HepG2 (cell line): ENCODE measurements around the gene LST1. TPM values are rescaled to one million over a fixed set of nuclear protein-coding genes. Genes with fewer than 3 reads are reported as not detected.

ENCODE experiments used
- ATF1 ChIP-seq: IDR thresholded peaks from 2 replicates; pipeline ENCODE4 v1.6.1; 2016; ENCODE audit warnings: mild to moderate bottlenecking, control low read depth
- CERS6 ChIP-seq: sonication (generic); formaldehyde crosslinking; IDR thresholded peaks from 2 replicates; pipeline ENCODE4 v1.5.0; 2020; ENCODE audit warnings: missing genetic modification reagents
- HNF4A ChIP-seq: sonication (generic); formaldehyde crosslinking; IDR thresholded peaks from 2 replicates; pipeline ENCODE4 v1.4.0; 2020; ENCODE audit warnings: missing genetic modification reagents
- MTF1 ChIP-seq: sonication (generic); formaldehyde crosslinking; IDR thresholded peaks from 2 replicates; pipeline ENCODE4 v1.5.0; 2020; ENCODE audit warnings: missing genetic modification reagents
- MXI1 ChIP-seq: IDR thresholded peaks from 3 replicates; pipeline ENCODE4 v1.6.1; 2012; ENCODE audit warnings: low read depth, low read length, inconsistent platforms, borderline replicate concordance
- NBN ChIP-seq: fragments of 450-650 bp; conservative IDR thresholded peaks from 2 replicates; pipeline ENCODE4 v1.6.1; 2017
- NFAT5 ChIP-seq: sonication (generic); formaldehyde crosslinking; IDR thresholded peaks from 2 replicates; pipeline ENCODE4 v1.4.0; 2020; ENCODE audit warnings: missing genetic modification reagents
- NFRKB ChIP-seq: fragments of 450-650 bp; IDR thresholded peaks from 2 replicates; pipeline ENCODE4 v1.6.1; 2017
- RARA ChIP-seq: IDR thresholded peaks from 2 replicates; pipeline ENCODE4 v1.6.1; 2016; ENCODE audit warnings: missing genetic modification reagents, missing compliant biosample characterization
- SOX13 ChIP-seq, 3 experiments: fragments of 450-650 bp in 1 of 3; sonication (generic) in 1 of 3; formaldehyde crosslinking in 1 of 3; IDR thresholded peaks in 2 of 3; conservative IDR thresholded peaks in 1 of 3; 2 replicates each; pipeline versions ENCODE4 v1.5.0 to v1.6.1; 2016 to 2020; ENCODE audit warnings: antibody characterized with exemption in 1 of 3, mild to moderate bottlenecking in 1 of 3, missing compliant biosample characterization in 1 of 3, missing genetic modification reagents in 1 of 3, moderate library complexity in 1 of 3
- TBP ChIP-seq: sonication (generic); formaldehyde crosslinking; IDR thresholded peaks from 2 replicates; pipeline ENCODE4 v1.5.0; 2020; ENCODE audit warnings: missing genetic modification reagents
- TMF1 ChIP-seq: sonication (generic); formaldehyde crosslinking; IDR thresholded peaks from 2 replicates; pipeline ENCODE4 v1.8.1; 2022; ENCODE audit warnings: low read depth, missing genetic modification reagents
- ZNF234 ChIP-seq: sonication (generic); formaldehyde crosslinking; conservative IDR thresholded peaks from 2 replicates; pipeline ENCODE4 v1.5.1; 2020; ENCODE audit warnings: mild to moderate bottlenecking, missing genetic modification reagents
- ZNF337 ChIP-seq: sonication (generic); formaldehyde crosslinking; IDR thresholded peaks from 2 replicates; pipeline ENCODE4 v1.5.1; 2020; ENCODE audit warnings: missing genetic modification reagents, low read depth, mild to moderate bottlenecking, borderline replicate concordance
- ZNF468 ChIP-seq: sonication (generic); formaldehyde crosslinking; IDR thresholded peaks from 2 replicates; pipeline ENCODE4 v1.8.0; 2022; ENCODE audit warnings: mild to moderate bottlenecking, moderate library complexity, missing genetic modification reagents
- ZNF543 ChIP-seq: sonication (generic); formaldehyde crosslinking; IDR thresholded peaks from 2 replicates; pipeline ENCODE4 v1.4.0; 2020; ENCODE audit warnings: mild to moderate bottlenecking, missing genetic modification reagents
- ZNF546 ChIP-seq: sonication (generic); formaldehyde crosslinking; conservative IDR thresholded peaks from 2 replicates; pipeline ENCODE4 v1.8.1; 2023; ENCODE audit warnings: mild to moderate bottlenecking, missing genetic modification reagents
- ZNF549 ChIP-seq: sonication (generic); formaldehyde crosslinking; IDR thresholded peaks from 2 replicates; pipeline ENCODE4 v1.5.0; 2020; ENCODE audit warnings: missing genetic modification reagents
- ZNF557 ChIP-seq: sonication (generic); formaldehyde crosslinking; IDR thresholded peaks from 2 replicates; pipeline ENCODE4 v1.4.0; 2020; ENCODE audit warnings: missing genetic modification reagents
- ZNF577 ChIP-seq: sonication (generic); formaldehyde crosslinking; IDR thresholded peaks from 2 replicates; pipeline ENCODE4 v1.4.0; 2020; ENCODE audit warnings: mild to moderate bottlenecking, low read depth, missing genetic modification reagents, borderline replicate concordance
- ZNF598 ChIP-seq: sonication (generic); formaldehyde crosslinking; IDR thresholded peaks from 2 replicates; pipeline ENCODE4 v1.5.1; 2020; ENCODE audit warnings: mild to moderate bottlenecking, missing genetic modification reagents, borderline replicate concordance
- ZNF674 ChIP-seq: sonication (generic); formaldehyde crosslinking; IDR thresholded peaks from 2 replicates; pipeline ENCODE4 v1.5.0; 2020; ENCODE audit warnings: low read depth, mild to moderate bottlenecking, missing genetic modification reagents
- ZNF788 ChIP-seq: sonication (generic); formaldehyde crosslinking; IDR thresholded peaks from 2 replicates; pipeline ENCODE4 v1.5.0; 2020; ENCODE audit warnings: mild to moderate bottlenecking, missing genetic modification reagents, borderline replicate concordance
- polyA plus RNA-seq, 8 experiments: library from polyadenylated mRNA; depleted of rRNA in 3 of 8; stranded (reverse) in 7 of 8; unstranded in 1 of 8; fragments of >200 nt; fragmentation: Illumina TruSeq in 4 of 8; extraction: Trizol in 4 of 8; gene quantifications; 2 replicates each; pipeline versions ENCODE4 v1.2.1 to v1.2.3, GENCODE V29; 2011 to 2016; ENCODE audit warnings: low read depth in 4 of 8, missing spikeins in 1 of 8, mixed read lengths in 1 of 8; ENCODE audit not compliant: insufficient read depth in 1 of 8
- total RNA-seq, 5 experiments: library from RNA; depleted of rRNA; stranded (reverse); fragments of >200 nt; fragmentation: Illumina TruSeq; extraction: Trizol; gene quantifications; 2 replicates each; pipeline ENCODE4 v1.2.3, GENCODE V29; 2016; ENCODE audit warnings: low read depth in 1 of 5

The LST1 gene
- total and polyA plus RNA-seq, 2 of the 13 experiments (the other 11 are each of a cell fraction or from before 2014, with no cell fraction given): not detected

GRCh38 chr6:31543639-31544038 lies 42.4 kb upstream of the LST1 start (continued):
- TF ChIP-seq NFAT5 (no peak), ZNF674 (CRISPR knock-in tag) (no peak), NBN (no peak), ATF1 (CRISPR knock-in tag) (no peak), ZNF337 (CRISPR knock-in tag) (no peak), CERS6 (CRISPR knock-in tag) (no peak), ZNF549 (CRISPR knock-in tag) (no peak), ZNF543 (CRISPR knock-in tag) (no peak), ZNF546 (CRISPR knock-in tag) (no peak), NFRKB (no peak), ZNF468 (CRISPR knock-in tag) (no peak), MXI1 (no peak), TBP (no peak), ZNF598 (CRISPR knock-in tag) (0 out of 2 replicates have a peak, but pooled peaks have one; percentile 32), ZNF577 (CRISPR knock-in tag) (no peak), SOX13 (IDR thresholded peaks at IDR 0.05) (no peak), SOX13 (CRISPR knock-in tag; conservative IDR thresholded peaks at IDR 0.05 in 1 of 2, IDR thresholded peaks at IDR 0.05 in 1 of 2) (0 out of 4 replicates have a peak, but pooled peaks of 1 of the 2 experiments have one; percentile 4), ZNF557 (CRISPR knock-in tag) (no peak), TMF1 (CRISPR knock-in tag) (no peak), RARA (CRISPR knock-in tag) (peak; percentile 48), MTF1 (CRISPR knock-in tag) (no peak), HNF4A (CRISPR knock-in tag) (peak; percentile 74), ZNF788 (CRISPR knock-in tag) (no peak), ZNF234 (no peak)
